HL-60 (cell line): ENCODE results near the gene S100A5.

Source experiments
- POLR2AphosphoS5 ChIP-seq: IDR thresholded peaks from 2 replicates; pipeline ENCODE4 v1.6.1; 2012; ENCODE audit warnings: low read depth
- TF ChIP-seq, protein P1 (sequence below): IDR thresholded peaks from one replicate; pipeline ENCODE4 v1.5.1; 2011; ENCODE audit warnings: low read length, control low read depth, inconsistent platforms; ENCODE audit not compliant: insufficient read depth

DNA sequence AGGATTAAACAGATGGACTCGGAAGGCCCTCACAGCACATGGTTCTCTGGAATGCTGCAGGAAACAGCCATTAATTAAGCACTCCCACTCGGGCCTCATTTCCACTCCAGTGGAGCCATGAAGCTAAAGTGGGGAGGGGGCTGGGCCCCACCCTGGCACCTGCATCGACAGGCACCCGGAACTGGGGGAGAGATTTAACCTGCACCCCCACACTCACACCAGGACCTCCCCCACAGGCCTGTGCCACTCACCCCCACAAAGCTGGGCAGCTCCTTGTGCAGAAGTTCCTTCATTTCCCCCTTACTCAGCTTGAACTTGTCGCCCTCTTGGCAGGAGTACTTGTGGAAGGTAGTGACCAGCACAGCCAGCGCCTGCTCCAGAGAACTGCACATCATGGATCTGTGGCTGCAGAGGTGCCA lies 22.8 kb upstream of the S100A5 start:
- TF ChIP-seq, protein P1, sequence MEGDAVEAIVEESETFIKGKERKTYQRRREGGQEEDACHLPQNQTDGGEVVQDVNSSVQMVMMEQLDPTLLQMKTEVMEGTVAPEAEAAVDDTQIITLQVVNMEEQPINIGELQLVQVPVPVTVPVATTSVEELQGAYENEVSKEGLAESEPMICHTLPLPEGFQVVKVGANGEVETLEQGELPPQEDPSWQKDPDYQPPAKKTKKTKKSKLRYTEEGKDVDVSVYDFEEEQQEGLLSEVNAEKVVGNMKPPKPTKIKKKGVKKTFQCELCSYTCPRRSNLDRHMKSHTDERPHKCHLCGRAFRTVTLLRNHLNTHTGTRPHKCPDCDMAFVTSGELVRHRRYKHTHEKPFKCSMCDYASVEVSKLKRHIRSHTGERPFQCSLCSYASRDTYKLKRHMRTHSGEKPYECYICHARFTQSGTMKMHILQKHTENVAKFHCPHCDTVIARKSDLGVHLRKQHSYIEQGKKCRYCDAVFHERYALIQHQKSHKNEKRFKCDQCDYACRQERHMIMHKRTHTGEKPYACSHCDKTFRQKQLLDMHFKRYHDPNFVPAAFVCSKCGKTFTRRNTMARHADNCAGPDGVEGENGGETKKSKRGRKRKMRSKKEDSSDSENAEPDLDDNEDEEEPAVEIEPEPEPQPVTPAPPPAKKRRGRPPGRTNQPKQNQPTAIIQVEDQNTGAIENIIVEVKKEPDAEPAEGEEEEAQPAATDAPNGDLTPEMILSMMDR = no peak
- TF ChIP-seq POLR2AphosphoS5 = no peak
